Measurements from ENCODE around the gene TUBB2A.

The TUBB2A gene

DNA sequence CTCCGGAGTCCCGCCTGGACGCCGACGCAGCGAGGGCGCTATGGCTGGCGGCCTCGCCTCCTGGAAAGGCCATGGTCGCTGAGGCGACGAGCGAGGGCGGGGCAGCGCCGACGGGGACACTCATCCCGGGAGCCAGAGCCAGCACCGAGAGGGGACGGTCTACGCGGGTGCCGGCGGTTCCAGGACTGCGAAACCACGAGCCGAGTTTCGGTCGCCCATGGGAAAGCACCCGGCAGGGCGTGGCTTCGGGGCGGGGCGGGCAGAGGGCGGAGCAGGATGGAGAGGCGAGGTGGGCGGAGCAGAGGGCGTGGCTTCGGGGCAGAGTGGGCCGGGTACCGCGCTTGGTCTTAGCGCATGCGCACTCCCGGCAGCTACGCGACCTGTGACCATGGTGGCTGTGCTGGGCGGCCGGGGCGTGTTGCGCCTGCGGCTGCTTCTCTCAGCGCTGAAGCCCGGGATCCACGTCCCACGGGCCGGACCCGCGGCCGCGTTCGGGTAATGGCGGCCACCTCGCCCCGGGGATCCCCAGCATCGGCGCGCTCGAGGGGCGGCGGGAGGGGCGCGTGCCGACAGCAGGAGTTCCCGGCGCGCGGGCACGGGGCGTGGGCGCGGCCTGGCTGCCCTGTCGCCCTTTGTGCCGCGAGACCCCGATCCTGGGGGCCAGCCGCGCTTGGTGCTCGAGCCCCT is 38.8 kb downstream of the TUBB2A start, which contains the start of gene BPHL:
Gene BPHL, plus strand, starts transcription at position 359 of the 687 bp plus-strand sequence. Its CDS starts 30 bp downstream, at position 389.
- DNase-seq = peak; percentile 97 to 99 (median 99)

DNA sequence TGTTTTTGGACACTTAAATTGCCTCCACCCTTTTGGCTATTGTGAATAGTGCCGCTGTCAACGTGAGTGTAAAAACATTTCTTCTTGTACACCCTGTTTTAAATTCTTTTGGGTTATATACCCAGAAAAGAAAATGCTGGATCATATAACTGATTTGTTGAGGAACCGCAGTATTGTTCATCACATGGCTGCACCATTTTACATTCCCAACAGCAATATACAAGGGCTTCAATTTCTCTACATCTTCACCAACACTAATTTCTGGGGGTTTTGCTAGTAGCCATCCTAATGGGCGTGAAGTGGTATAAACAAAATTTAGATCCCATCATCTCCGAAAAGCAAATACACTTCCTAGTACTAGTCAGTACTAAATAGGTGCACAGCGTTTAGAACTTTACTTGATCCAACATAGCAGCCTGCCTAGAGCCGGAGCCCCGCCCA is 39.4 kb downstream of the TUBB2A start:
- no peak for DNase-seq

DNA sequence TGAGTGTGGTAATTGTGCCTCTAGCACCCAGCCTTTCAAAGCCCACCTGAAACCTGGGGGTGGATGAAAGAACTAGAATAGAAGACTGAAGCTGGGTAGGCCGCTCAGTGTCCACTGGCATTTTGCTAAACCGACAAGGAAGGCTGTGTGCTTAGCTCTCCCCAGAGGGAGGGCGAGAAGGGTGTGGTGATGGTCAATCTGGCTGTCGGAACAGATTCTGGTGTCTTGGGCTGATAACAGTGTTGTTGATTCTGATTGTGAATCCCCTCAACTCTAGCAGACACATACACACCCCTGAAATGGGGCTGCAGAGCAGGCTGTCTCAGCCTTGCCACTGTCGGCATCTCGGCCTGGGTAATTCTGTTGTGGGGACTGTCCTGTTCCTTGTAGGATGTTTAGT is 43.0 kb downstream of the TUBB2A start:
- no peak for DNase-seq

DNA sequence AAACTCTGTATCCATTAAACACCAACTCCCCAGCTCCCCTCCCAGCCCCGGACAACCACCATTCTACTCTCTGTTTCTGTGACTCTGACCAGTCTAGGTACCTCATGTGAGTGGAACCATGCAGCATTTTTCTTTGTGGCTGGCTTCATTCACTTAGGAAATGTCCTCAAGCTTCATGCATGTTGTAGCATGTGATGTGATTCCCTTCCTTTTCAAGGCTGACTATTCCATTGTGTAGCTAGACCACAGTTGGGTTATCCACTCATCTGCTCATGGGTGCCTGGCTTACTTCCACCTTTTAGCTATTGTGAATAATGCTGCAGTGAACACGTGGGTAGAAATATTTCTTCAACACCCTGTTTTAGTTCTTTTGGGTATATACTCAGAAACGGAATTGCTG is 47.6 kb downstream of the TUBB2A start:
- no peak for DNase-seq

DNA sequence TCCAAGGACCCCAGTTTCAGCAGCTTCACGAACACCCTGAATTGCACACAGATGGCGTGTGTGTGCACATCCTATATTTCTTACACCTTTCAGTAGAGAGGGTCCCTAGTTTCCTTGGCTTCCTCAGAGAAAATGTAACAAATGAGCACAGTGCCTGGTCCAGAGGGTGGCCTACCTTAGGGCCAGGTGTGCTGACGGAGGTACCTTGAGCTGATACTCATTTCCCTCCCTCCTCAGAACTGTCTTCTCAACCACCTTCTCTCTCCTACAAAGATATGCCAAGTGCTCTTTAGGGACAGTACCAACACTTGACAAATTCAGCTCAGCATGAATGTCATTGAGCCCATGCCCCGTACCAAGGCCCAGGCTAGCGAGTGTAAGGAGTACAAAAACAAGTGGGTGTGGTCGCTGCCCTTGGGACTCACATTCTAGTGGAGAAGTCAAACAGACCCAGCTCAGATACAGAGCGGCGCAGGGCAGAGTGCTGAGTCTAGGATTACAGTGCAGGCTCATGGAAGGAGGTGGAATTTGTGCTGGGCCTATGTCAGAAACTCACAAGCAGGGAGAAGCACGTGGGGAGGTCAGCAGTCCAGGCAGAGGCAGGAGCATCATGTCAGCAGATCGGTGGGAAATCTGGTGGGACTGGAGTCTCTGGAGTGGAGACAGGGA is 48.5 kb downstream of the TUBB2A start:
- no peak for DNase-seq
